PC-3 (cell line): Measurements from ENCODE around the gene ASB2.

ENCODE experiments used
- EZH2 ChIP-seq: fragments of 300-600 bp; sonication (generic); IDR thresholded peaks from one replicate; pipeline ENCODE4 v1.6.1; 2017; ENCODE audit warnings: antibody characterized with exemption, mild to moderate bottlenecking, low read length; ENCODE audit not compliant: unreplicated experiment
- EZH2phosphoT487 ChIP-seq: fragments of 300-600 bp; sonication (generic); IDR thresholded peaks from 2 replicates; pipeline ENCODE4 v1.6.1; 2018; ENCODE audit warnings: mild to moderate bottlenecking, antibody characterized with exemption, low read length, borderline replicate concordance
- TF ChIP-seq, protein P1 (sequence below): fragments of 300-600 bp; sonication (generic); conservative IDR thresholded peaks from 2 replicates; pipeline ENCODE4 v1.5.1; 2017; ENCODE audit warnings: antibody characterized with exemption, low read depth, mild to moderate bottlenecking, low read length

DNA sequence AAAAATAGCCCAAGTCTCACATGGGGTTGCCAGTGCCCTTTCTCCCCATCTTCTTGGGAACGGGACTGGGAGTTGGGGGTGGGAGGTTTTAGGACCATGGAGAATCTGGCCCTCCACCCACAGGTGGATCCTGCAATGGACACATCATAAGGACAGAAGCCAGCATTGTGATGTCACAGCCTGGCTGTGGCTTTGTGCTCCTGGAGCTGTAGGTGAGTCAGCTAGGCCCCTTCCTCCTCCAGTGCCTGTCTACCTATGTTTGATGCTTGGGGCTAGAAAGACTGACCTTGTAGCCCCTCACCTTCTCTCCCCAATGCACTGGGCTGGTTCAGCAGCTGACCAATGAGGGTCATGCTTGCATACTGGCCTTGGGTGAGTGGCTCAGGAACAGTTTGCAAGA, 20.7 kb upstream of the ASB2 start, which contains the start of gene CCDC197:
- TF ChIP-seq, protein P1, sequence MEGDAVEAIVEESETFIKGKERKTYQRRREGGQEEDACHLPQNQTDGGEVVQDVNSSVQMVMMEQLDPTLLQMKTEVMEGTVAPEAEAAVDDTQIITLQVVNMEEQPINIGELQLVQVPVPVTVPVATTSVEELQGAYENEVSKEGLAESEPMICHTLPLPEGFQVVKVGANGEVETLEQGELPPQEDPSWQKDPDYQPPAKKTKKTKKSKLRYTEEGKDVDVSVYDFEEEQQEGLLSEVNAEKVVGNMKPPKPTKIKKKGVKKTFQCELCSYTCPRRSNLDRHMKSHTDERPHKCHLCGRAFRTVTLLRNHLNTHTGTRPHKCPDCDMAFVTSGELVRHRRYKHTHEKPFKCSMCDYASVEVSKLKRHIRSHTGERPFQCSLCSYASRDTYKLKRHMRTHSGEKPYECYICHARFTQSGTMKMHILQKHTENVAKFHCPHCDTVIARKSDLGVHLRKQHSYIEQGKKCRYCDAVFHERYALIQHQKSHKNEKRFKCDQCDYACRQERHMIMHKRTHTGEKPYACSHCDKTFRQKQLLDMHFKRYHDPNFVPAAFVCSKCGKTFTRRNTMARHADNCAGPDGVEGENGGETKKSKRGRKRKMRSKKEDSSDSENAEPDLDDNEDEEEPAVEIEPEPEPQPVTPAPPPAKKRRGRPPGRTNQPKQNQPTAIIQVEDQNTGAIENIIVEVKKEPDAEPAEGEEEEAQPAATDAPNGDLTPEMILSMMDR = no peak
- TF ChIP-seq EZH2 = no peak
- TF ChIP-seq EZH2phosphoT487 = no peak
